CD8-positive, alpha-beta memory T cell (primary cell): ENCODE data around the gene THNSL1. TPM values are rescaled to one million over a fixed set of nuclear protein-coding genes. Genes with fewer than 3 reads are reported as not detected.

ENCODE experiments used
- CTCF ChIA-PET: fragments of 350-600 bp; sonication (Branson Sonifier 250); formaldehyde crosslinking; loops from one replicate; lab custom pipeline; 2021; ENCODE audit warnings: antibody characterized with exemption; lab: Charles Lee
- POLR2A ChIA-PET: fragments of 350-600 bp; sonication (Branson Sonifier 250); formaldehyde crosslinking; loops from one replicate; lab custom pipeline; 2021; ENCODE audit warnings: antibody characterized with exemption; lab: Charles Lee
- DNase-seq, 5 donors: peaks; one replicate each; pipeline versions ENCODE4 v3.0.0 to v3.0.0-alpha.2; 2020 to 2022; ENCODE audit warnings: mixed read lengths in 1 of 5
- H3K27ac ChIP-seq: one replicate; pipeline ENCODE4 v1.7.0; 2013; ENCODE audit warnings: low read depth, mild to moderate bottlenecking, low read length, moderate library complexity
- H3K27me3 ChIP-seq: 2 replicates; pipeline ENCODE4 v1.7.0; 2013; ENCODE audit warnings: low read length, mild to moderate bottlenecking; ENCODE audit not compliant: insufficient read depth, poor library complexity, severe bottlenecking
- H3K36me3 ChIP-seq: 2 replicates; pipeline ENCODE4 v1.7.0; 2013; ENCODE audit warnings: mild to moderate bottlenecking, low read length, moderate library complexity; ENCODE audit not compliant: insufficient read depth
- H3K4me1 ChIP-seq: 2 replicates; pipeline ENCODE4 v1.7.0; 2013; ENCODE audit warnings: mild to moderate bottlenecking, low read length, moderate library complexity; ENCODE audit not compliant: insufficient read depth
- H3K4me3 ChIP-seq: 2 replicates; pipeline ENCODE4 v1.7.0; 2013; ENCODE audit warnings: mild to moderate bottlenecking, low read length
- H3K9me3 ChIP-seq: 2 replicates; pipeline ENCODE4 v1.7.0; 2013; ENCODE audit warnings: mild to moderate bottlenecking, low read length
- H3K27ac Mint-ChIP-seq, 8 donors: one replicate each; pipeline ENCODE4 v1.8.0; 2020 to 2021; ENCODE audit warnings: mixed read lengths in 8 of 8, mild to moderate bottlenecking in 6 of 8, inconsistent platforms in 3 of 8, moderate library complexity in 3 of 8
- H3K27me3 Mint-ChIP-seq, 2 donors: one replicate each; pipeline ENCODE4 v1.8.0; 2020 to 2021; ENCODE audit warnings: mixed read lengths in 2 of 2, mild to moderate bottlenecking in 1 of 2, moderate library complexity in 1 of 2
- H3K36me3 Mint-ChIP-seq, 3 donors: one replicate each; pipeline ENCODE4 v1.8.0; 2020 to 2021; ENCODE audit warnings: mixed read lengths in 3 of 3, inconsistent platforms in 1 of 3, mild to moderate bottlenecking in 1 of 3
- H3K4me1 Mint-ChIP-seq, 3 donors: one replicate each; pipeline ENCODE4 v1.8.0; 2020 to 2021; ENCODE audit warnings: mixed read lengths in 3 of 3, inconsistent platforms in 1 of 3, mild to moderate bottlenecking in 1 of 3
- H3K4me3 Mint-ChIP-seq, 7 donors: one replicate each; pipeline ENCODE4 v1.8.0; 2020 to 2021; ENCODE audit warnings: mixed read lengths in 7 of 7, mild to moderate bottlenecking in 6 of 7, moderate library complexity in 4 of 7, inconsistent platforms in 2 of 7
- H3K9me3 Mint-ChIP-seq, 5 donors: one replicate each; pipeline ENCODE4 v1.8.0; 2020 to 2022; ENCODE audit warnings: mixed read lengths in 5 of 5, mild to moderate bottlenecking in 3 of 5, moderate library complexity in 2 of 5, inconsistent platforms in 1 of 5
- polyA plus RNA-seq: library from polyadenylated mRNA; unstranded; fragments of 300-500 nt; fragmentation: Illumina TruSeq; gene quantifications from one replicate; pipeline ENCODE4 v1.2.3, GENCODE V29; 2021
- total RNA-seq, 2 experiments: library from RNA; stranded (reverse); gene quantifications; one replicate each; pipeline ENCODE4 v1.2.3, GENCODE V29; 2021

Gene THNSL1
- total and polyA plus RNA-seq, 3 experiments from 2014 or later, result 4.1 to 10.6 (median 9.5) TPM

- Histone ChIP-seq H3K36me3 (no peaks in the 10 kb centered on the region), H3K27ac (no peak overlapping the region), H3K9me3 (no peaks in the 10 kb centered on the region), H3K27me3 (no peaks in the 10 kb centered on the region), H3K4me1 (no peaks in the 10 kb centered on the region), H3K4me3 (no peak overlapping the region)
- Mint-ChIP-seq H3K4me1 (peaks cover 12 to 17% (median 14%) of the 10 kb centered on the region in 3 donors), H3K4me3 (peak overlapping the region in 4 of 7 donors; percentile 8 to 56 (median 12)), H3K27ac (peak overlapping the region in 3 of 8 donors; percentile 34 to 47 (median 38)), H3K36me3 (peaks cover 0 to 3% (median 0%) of the 10 kb centered on the region in 3 donors), H3K27me3 (peaks cover 2 to 4% of the 10 kb centered on the region in 2 donors), H3K9me3 (no peaks in the 10 kb centered on the region)
- DNase-seq, result no peak
- CTCF ChIA-PET, result no interaction called here
- POLR2A ChIA-PET, result no interaction called here
These were observed 46.7 kb downstream of the THNSL1 start for GRCh38 chr10:25063157-25063556.

GRCh38 chr10:25063644-25064043 is 47.2 kb downstream of the THNSL1 start:
- H3K27ac Mint-ChIP-seq, result peak overlapping the region in 1 of 8 donors; percentile 38
- peak overlapping the region in 1 of 7 donors; percentile 9 for H3K4me3 Mint-ChIP-seq
- no peaks in the 10 kb centered on the region for H3K4me1 ChIP-seq
- H3K27me3 Mint-ChIP-seq, result peaks cover 2 to 4% of the 10 kb centered on the region in 2 donors
- H3K27me3 ChIP-seq, result no peaks in the 10 kb centered on the region
- ChIA-PET POLR2A (no interaction called here), CTCF (no interaction called here)
- H3K27ac ChIP-seq, result no peak overlapping the region
- no peaks in the 10 kb centered on the region for H3K9me3 ChIP-seq
- H3K4me3 ChIP-seq, result no peak overlapping the region
- H3K4me1 Mint-ChIP-seq, result peaks cover 12 to 17% (median 14%) of the 10 kb centered on the region in 3 donors
- no peak for DNase-seq
- H3K36me3 Mint-ChIP-seq, result peaks cover 0 to 3% (median 0%) of the 10 kb centered on the region in 3 donors
- no peaks in the 10 kb centered on the region for H3K36me3 ChIP-seq
- no peaks in the 10 kb centered on the region for H3K9me3 Mint-ChIP-seq

- H3K27ac Mint-ChIP-seq, result no peak overlapping the region
These were observed 48.0 kb downstream of the THNSL1 start for GRCh38 chr10:25064401-25064800.

GRCh38 chr10:25065761-25066476 is 49.5 kb downstream of the THNSL1 start:
- Histone ChIP-seq H3K27me3 (no peaks in the 10 kb centered on the region), H3K9me3 (no peaks in the 10 kb centered on the region), H3K27ac (no peak overlapping the region), H3K4me1 (no peaks in the 10 kb centered on the region), H3K36me3 (no peaks in the 10 kb centered on the region), H3K4me3 (no peak overlapping the region)
- H3K4me3 Mint-ChIP-seq, result no peak overlapping the region
- H3K36me3 Mint-ChIP-seq, result peaks cover 0 to 3% (median 0%) of the 10 kb centered on the region in 3 donors
- H3K9me3 Mint-ChIP-seq, result no peaks in the 10 kb centered on the region
- ChIA-PET POLR2A (no interaction called here), CTCF (interaction anchor here (1.5 kb wide), 1 partner anchor 14 kb away, joined by 5 read pairs; no protein-coding TSS in a partner anchor)
- H3K27me3 Mint-ChIP-seq, result peaks cover 2 to 16% of the 10 kb centered on the region in 2 donors
- peaks cover 12 to 17% (median 14%) of the 10 kb centered on the region in 3 donors for H3K4me1 Mint-ChIP-seq
- peak overlapping the region in 1 of 8 donors; percentile 78 for H3K27ac Mint-ChIP-seq
- DNase-seq, result no peak

More at GRCh38 chr10:25064401-25064800, 48.0 kb downstream of the THNSL1 start:
- no peak for DNase-seq
- peaks cover 0 to 3% (median 0%) of the 10 kb centered on the region in 3 donors for H3K36me3 Mint-ChIP-seq
- CTCF ChIA-PET, result no interaction called here
- no peaks in the 10 kb centered on the region for H3K9me3 Mint-ChIP-seq
- no peak overlapping the region for H3K4me3 Mint-ChIP-seq
- no peak overlapping the region for H3K27ac ChIP-seq
- no peaks in the 10 kb centered on the region for H3K36me3 ChIP-seq
- no peaks in the 10 kb centered on the region for H3K27me3 ChIP-seq
- no peaks in the 10 kb centered on the region for H3K9me3 ChIP-seq
- no peak overlapping the region for H3K4me3 ChIP-seq
- POLR2A ChIA-PET, result no interaction called here
- peaks cover 12 to 17% (median 14%) of the 10 kb centered on the region in 3 donors for H3K4me1 Mint-ChIP-seq
- no peaks in the 10 kb centered on the region for H3K4me1 ChIP-seq
- H3K27me3 Mint-ChIP-seq, result peaks cover 2 to 4% of the 10 kb centered on the region in 2 donors

GRCh38 chr10:25068152-25069058 is 52.0 kb downstream of the THNSL1 start:
- Histone ChIP-seq H3K4me1 (no peaks in the 10 kb centered on the region), H3K27ac (no peak overlapping the region), H3K27me3 (no peaks in the 10 kb centered on the region), H3K4me3 (no peak overlapping the region), H3K36me3 (no peaks in the 10 kb centered on the region), H3K9me3 (no peaks in the 10 kb centered on the region)
- POLR2A ChIA-PET, result no interaction called here
- DNase-seq, result no peak
- no peak overlapping the region for H3K4me3 Mint-ChIP-seq
- H3K36me3 Mint-ChIP-seq, result no peaks in the 10 kb centered on the region
- H3K4me1 Mint-ChIP-seq, result peaks cover 3 to 5% (median 4%) of the 10 kb centered on the region in 3 donors
- no peak overlapping the region for H3K27ac Mint-ChIP-seq
- H3K27me3 Mint-ChIP-seq, result peaks cover 3 to 16% of the 10 kb centered on the region in 2 donors
- no peaks in the 10 kb centered on the region for H3K9me3 Mint-ChIP-seq
- CTCF ChIA-PET, result interaction anchor here (0.6 kb wide), 1 partner anchor 11 kb away, joined by 3 read pairs; no protein-coding TSS in a partner anchor

- no peaks in the 10 kb centered on the region for H3K4me1 ChIP-seq
- no peaks in the 10 kb centered on the region for H3K27me3 ChIP-seq
- Mint-ChIP-seq H3K9me3 (no peaks in the 10 kb centered on the region), H3K36me3 (no peaks in the 10 kb centered on the region), H3K4me3 (no peak overlapping the region), H3K4me1 (no peaks in the 10 kb centered on the region), H3K27ac (no peak overlapping the region), H3K27me3 (peaks cover 10 to 29% of the 10 kb centered on the region in 2 donors)
- POLR2A ChIA-PET, result no interaction called here
- no peaks in the 10 kb centered on the region for H3K36me3 ChIP-seq
- no peaks in the 10 kb centered on the region for H3K9me3 ChIP-seq
- H3K4me3 ChIP-seq, result no peak overlapping the region
- CTCF ChIA-PET, result interaction anchor here (2.1 kb wide), 1 partner anchor 9 kb away, joined by 7 read pairs; no protein-coding TSS in a partner anchor
- DNase-seq, result no peak
- H3K27ac ChIP-seq, result no peak overlapping the region
These were observed 54.8 kb downstream of the THNSL1 start for GRCh38 chr10:25071227-25071626.

GRCh38 chr10:25072786-25073185 is 56.4 kb downstream of the THNSL1 start:
- H3K36me3 Mint-ChIP-seq, result no peaks in the 10 kb centered on the region
- no peaks in the 10 kb centered on the region for H3K9me3 Mint-ChIP-seq
- peaks cover 10 to 25% of the 10 kb centered on the region in 2 donors for H3K27me3 Mint-ChIP-seq
- no peak for DNase-seq
- no peak overlapping the region for H3K27ac Mint-ChIP-seq
- H3K4me1 ChIP-seq, result no peaks in the 10 kb centered on the region
- ChIA-PET CTCF (interaction anchor here (2.1 kb wide), 1 partner anchor 8 kb away, joined by 7 read pairs; no protein-coding TSS in a partner anchor), POLR2A (no interaction called here)
- no peaks in the 10 kb centered on the region for H3K9me3 ChIP-seq
- H3K4me1 Mint-ChIP-seq, result no peaks in the 10 kb centered on the region
- H3K27me3 ChIP-seq, result no peaks in the 10 kb centered on the region
- H3K36me3 ChIP-seq, result no peaks in the 10 kb centered on the region
- no peak overlapping the region for H3K4me3 ChIP-seq
- no peak overlapping the region for H3K27ac ChIP-seq
- no peak overlapping the region for H3K4me3 Mint-ChIP-seq
